Psoas muscle (tissue), 8 donors: Measurements from ENCODE around the gene KCNE4. TPM values are rescaled to one million over a fixed set of nuclear protein-coding genes. Genes with fewer than 3 reads are reported as not detected.

ENCODE experiments used
- ATAC-seq, 4 donors: fragments of 200-7000 bp; cut with Tn5 transposase; one replicate each; pipeline ENCODE4 v1.9.1; 2020; ENCODE audit warnings: moderate library complexity in 3 of 4, mild to moderate bottlenecking in 2 of 4
- DNase-seq, 2 donors: peaks; one replicate each; pipeline ENCODE4 v3.0.0-alpha.2; 2020
- H3K27ac ChIP-seq: fragments of 200-600 bp; one replicate; pipeline ENCODE4 v1.8.0; 2022
- H3K27me3 ChIP-seq, 3 donors: fragments of 200-600 bp in 1 of 3; one replicate each; pipeline versions ENCODE4 v1.6.1 to v1.8.0; 2013 to 2022; ENCODE audit warnings: low read length in 2 of 3, mild to moderate bottlenecking in 2 of 3, moderate library complexity in 1 of 3; ENCODE audit not compliant: insufficient read depth in 3 of 3
- H3K36me3 ChIP-seq, 2 donors: fragments of 200-600 bp in 1 of 2; one replicate each; pipeline versions ENCODE4 v1.6.1 to v1.8.0; 2013 to 2022; ENCODE audit warnings: low read depth in 1 of 2, mild to moderate bottlenecking in 1 of 2, moderate library complexity in 1 of 2; ENCODE audit not compliant: insufficient read depth in 1 of 2
- H3K4me1 ChIP-seq: fragments of 200-600 bp; one replicate; pipeline ENCODE4 v1.8.0; 2022
- H3K4me3 ChIP-seq: fragments of 200-600 bp; one replicate; pipeline ENCODE4 v1.8.0; 2022; ENCODE audit warnings: mild to moderate bottlenecking
- H3K9me3 ChIP-seq: fragments of 200-600 bp; one replicate; pipeline ENCODE4 v1.8.0; 2022
- CTCF ChIP-seq: fragments of 200-600 bp; IDR thresholded peaks from one replicate; pipeline ENCODE4 v1.8.0; 2022; ENCODE audit warnings: antibody characterized with exemption
- WGBS, 3 donors: extraction: QIAGEN DNeasy Blood & Tissue Kit; methylation state at CpG; one replicate each; pipeline versions ENCODE4 v1.1.6 to v1.1.7; 2013; 5-methylcytosine and 5-hydroxymethylcytosine counted together
- intact Hi-C, 2 donors: fragments of 100-400 bp; cut with DNase I; formaldehyde crosslinking; loops; one replicate each; pipeline versions ENCODE4 v1.11.0 to v1.14.2; 2022
- polyA plus RNA-seq, 3 donors: library from polyadenylated mRNA; stranded (reverse); fragments of 200-250 nt; gene quantifications; one replicate each; pipeline ENCODE4 v1.2.3, GENCODE V29; 2013
- total RNA-seq, 4 donors: library from RNA; stranded (reverse); fragmentation: NEBNext Ultra II Directional in 2 of 4; extraction: Animal tissue kit (Norgen Biotek cat#: 25700) in 2 of 4; gene quantifications; one replicate each; pipeline versions ENCODE4 v1.2.1 to v1.2.4, GENCODE V29; 2021 to 2023
- donor health status: healthy with polysubstance abuse.
- donor health status: DM: no; HTN: no; CAD: no; lungs with moderate emphysema.
- donor health status: Bipolar disorder and iron deficiency.
- donor health status: healthy.
- donor health status: DM: yes; HTN: yes; CAD: no.
- donor health status: DM: no; HTN: no; CAD: no.
- donor health status: DM: no; HTN: no; CAD: no.
- donor health status: DM: yes; HTN: yes; CAD: no.

Gene KCNE4
- total and polyA plus RNA-seq, 7 donors, result 0.34 to 1.7 (median 0.84) TPM

GRCh38 chr2:223019987-223020717 is 31.8 kb upstream of the KCNE4 start:
- H3K27ac ChIP-seq, result no peak overlapping the region
- no peak for ATAC-seq
- H3K4me1 ChIP-seq, result no peaks in the 10 kb centered on the region
- TF ChIP-seq CTCF, result no peak
- no peak for DNase-seq
- no peaks in the 10 kb centered on the region for H3K27me3 ChIP-seq
- no peaks in the 10 kb centered on the region for H3K36me3 ChIP-seq
- intact Hi-C loops, result no loop called here
- 87 to 96% (median 88%) methylated on average over 7 of the region's 7 CpGs for WGBS, 3 donors
- H3K4me3 ChIP-seq, result no peak overlapping the region
- H3K9me3 ChIP-seq, result no peaks in the 10 kb centered on the region

- Histone ChIP-seq H3K4me3 (no peak overlapping the region), H3K27me3 (no peaks in the 10 kb centered on the region), H3K4me1 (no peaks in the 10 kb centered on the region), H3K27ac (no peak overlapping the region), H3K36me3 (no peaks in the 10 kb centered on the region), H3K9me3 (no peaks in the 10 kb centered on the region)
- WGBS, 3 donors, result 68 to 74% (median 74%) methylated on average over 7 of the region's 7 CpGs
- no peak for TF ChIP-seq CTCF
- DNase-seq, result no peak
- intact Hi-C loops, result no loop called here
- ATAC-seq, result no peak
Measured at GRCh38 chr2:223020971-223021675, 30.9 kb upstream of the KCNE4 start.

- Histone ChIP-seq H3K27ac (no peak overlapping the region), H3K9me3 (no peaks in the 10 kb centered on the region), H3K36me3 (no peaks in the 10 kb centered on the region), H3K27me3 (no peaks in the 10 kb centered on the region), H3K4me3 (no peak overlapping the region), H3K4me1 (no peaks in the 10 kb centered on the region)
- intact Hi-C loops, result no loop called here
- DNase-seq (no peak), ATAC-seq (no peak)
- no peak for TF ChIP-seq CTCF
- 66 to 69% (median 66%) methylated on average over 5 of the region's 5 CpGs for WGBS, 3 donors
Measured at GRCh38 chr2:223026357-223027110, 25.5 kb upstream of the KCNE4 start.

GRCh38 chr2:223027442-223027841 is 24.5 kb upstream of the KCNE4 start:
- no peak overlapping the region for H3K4me3 ChIP-seq
- TF ChIP-seq CTCF, result no peak
- no peak for ATAC-seq
- no peak for DNase-seq
- intact Hi-C loops, result no loop called here
- no peaks in the 10 kb centered on the region for H3K27me3 ChIP-seq
- H3K36me3 ChIP-seq, result no peaks in the 10 kb centered on the region
- H3K4me1 ChIP-seq, result no peaks in the 10 kb centered on the region
- 84 to 95% (median 92%) methylated on average over 2 of the region's 2 CpGs for WGBS, 3 donors
- H3K9me3 ChIP-seq, result no peaks in the 10 kb centered on the region
- H3K27ac ChIP-seq, result no peak overlapping the region
